Thoracic aorta (tissue), 2 donors: Measurements from ENCODE around the gene TCF3. TPM values are rescaled to one million over a fixed set of nuclear protein-coding genes. Genes with fewer than 3 reads are reported as not detected.

Experiments used
- ATAC-seq: fragments of 150-250 bp; one replicate; pipeline ENCODE4 v1.8.0; 2017; ENCODE audit warnings: low read depth; ENCODE audit not compliant: insufficient number of reproducible peaks, low FRiP score
- DNase-seq: peaks from one replicate; pipeline ENCODE4 v3.0.0-alpha.2; 2020; ENCODE audit warnings: low spot score
- H3K27ac ChIP-seq, 2 donors: fragments of 200-600 bp; sonication (generic); 1 replicate in 1 of 2; 2 replicates in 1 of 2; pipeline ENCODE4 v1.5.1; 2016; ENCODE audit warnings: mild to moderate bottlenecking in 2 of 2, moderate library complexity in 2 of 2
- H3K27me3 ChIP-seq: fragments of 200-600 bp; sonication (generic); replicated peaks from 2 replicates; pipeline ENCODE4 v1.6.0; 2016; ENCODE audit warnings: mild to moderate bottlenecking; ENCODE audit not compliant: insufficient read depth
- H3K36me3 ChIP-seq: fragments of 200-600 bp; sonication (generic); one replicate; pipeline ENCODE4 v1.5.1; 2016
- H3K4me1 ChIP-seq, 2 donors: fragments of 200-600 bp; sonication (generic); 1 replicate in 1 of 2; 2 replicates in 1 of 2; pipeline versions ENCODE4 v1.5.1 to v1.6.0; 2016; ENCODE audit warnings: low read depth in 2 of 2, mild to moderate bottlenecking in 1 of 2; ENCODE audit not compliant: control insufficient read depth in 1 of 2
- H3K4me3 ChIP-seq: fragments of 200-600 bp; sonication (generic); 2 replicates; pipeline ENCODE4 v1.5.1; 2016; ENCODE audit warnings: mild to moderate bottlenecking
- H3K9me3 ChIP-seq: fragments of 200-600 bp; sonication (generic); 2 replicates; pipeline ENCODE4 v1.5.1; 2016
- total RNA-seq, 2 donors: library from RNA; depleted of rRNA; stranded (reverse); fragments of >200 nt; gene quantifications; one replicate each; pipeline versions ENCODE4 v1.1.0 to v1.2.3, GENCODE V29; 2016
- TF ChIP-seq, protein P1 (sequence below): fragments of 200-600 bp; sonication (generic); IDR thresholded peaks from one replicate; pipeline ENCODE4 v1.5.1; 2019; ENCODE audit warnings: antibody characterized with exemption

The TCF3 gene
- 10 to 100 TPM; 46.0 to 52.5 TPM for total RNA-seq

DNA sequence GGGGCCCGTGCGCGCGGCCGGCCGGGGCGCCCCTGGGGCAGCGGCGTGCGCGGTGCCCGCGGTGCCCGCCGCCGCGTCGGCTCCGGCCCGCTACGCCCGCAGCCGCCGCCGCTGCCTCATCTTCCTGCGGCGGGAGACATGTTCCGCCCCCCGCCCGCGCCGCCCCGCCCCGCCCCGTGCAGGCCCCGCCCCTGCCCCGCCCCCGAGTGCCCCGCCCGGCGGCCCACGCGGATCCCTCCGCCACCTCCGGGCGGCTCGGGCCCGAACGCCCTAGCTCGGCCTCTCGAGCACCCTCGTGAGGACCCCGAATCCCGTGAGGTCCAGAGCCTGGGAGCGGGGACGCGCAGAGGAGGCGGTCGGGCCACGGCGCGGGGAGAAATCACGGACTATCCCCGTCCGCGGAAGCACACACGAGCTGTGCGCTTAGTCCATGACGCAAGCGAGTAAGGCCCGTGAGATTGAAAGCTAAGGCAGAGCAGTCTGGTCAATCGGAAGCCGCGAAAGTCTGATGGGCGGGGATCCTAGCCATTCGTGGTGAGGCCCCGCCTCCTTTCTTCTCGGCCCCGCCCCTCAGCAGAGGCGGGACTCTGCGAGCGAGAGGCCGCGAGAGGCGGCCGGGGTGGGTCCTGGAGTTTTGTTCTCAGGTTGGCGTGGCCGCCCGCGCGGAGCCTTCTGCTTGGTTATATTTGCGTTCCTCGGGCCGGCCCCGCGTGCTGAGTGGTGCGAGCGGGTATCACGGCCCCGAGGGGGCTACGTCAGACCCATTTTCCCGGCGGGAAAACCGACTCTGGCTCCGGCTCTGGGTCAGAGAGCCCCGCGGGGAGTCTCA is at the start of gene TCF3:
Gene TCF3, minus strand, starts transcription at position 145 of the 829 bp plus-strand sequence. CDS start 2,367 bp downstream, outside the sequence.
- H3K4me1 ChIP-seq: peaks cover 11 to 19% of the 10 kb centered on the region in 2 donors
- no peaks in the 10 kb centered on the region for H3K9me3 ChIP-seq
- no peaks in the 10 kb centered on the region for H3K27me3 ChIP-seq
- H3K36me3 ChIP-seq: no peaks in the 10 kb centered on the region
- DNase-seq: peak; percentile 93
- peak within 1 kb of the TSS; percentile 91 to 99 for H3K27ac ChIP-seq
- TF ChIP-seq, protein P1, sequence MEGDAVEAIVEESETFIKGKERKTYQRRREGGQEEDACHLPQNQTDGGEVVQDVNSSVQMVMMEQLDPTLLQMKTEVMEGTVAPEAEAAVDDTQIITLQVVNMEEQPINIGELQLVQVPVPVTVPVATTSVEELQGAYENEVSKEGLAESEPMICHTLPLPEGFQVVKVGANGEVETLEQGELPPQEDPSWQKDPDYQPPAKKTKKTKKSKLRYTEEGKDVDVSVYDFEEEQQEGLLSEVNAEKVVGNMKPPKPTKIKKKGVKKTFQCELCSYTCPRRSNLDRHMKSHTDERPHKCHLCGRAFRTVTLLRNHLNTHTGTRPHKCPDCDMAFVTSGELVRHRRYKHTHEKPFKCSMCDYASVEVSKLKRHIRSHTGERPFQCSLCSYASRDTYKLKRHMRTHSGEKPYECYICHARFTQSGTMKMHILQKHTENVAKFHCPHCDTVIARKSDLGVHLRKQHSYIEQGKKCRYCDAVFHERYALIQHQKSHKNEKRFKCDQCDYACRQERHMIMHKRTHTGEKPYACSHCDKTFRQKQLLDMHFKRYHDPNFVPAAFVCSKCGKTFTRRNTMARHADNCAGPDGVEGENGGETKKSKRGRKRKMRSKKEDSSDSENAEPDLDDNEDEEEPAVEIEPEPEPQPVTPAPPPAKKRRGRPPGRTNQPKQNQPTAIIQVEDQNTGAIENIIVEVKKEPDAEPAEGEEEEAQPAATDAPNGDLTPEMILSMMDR: no peak
- peak; percentile 99 for ATAC-seq
- H3K4me3 ChIP-seq: peak within 1 kb of the TSS; percentile 93

DNA sequence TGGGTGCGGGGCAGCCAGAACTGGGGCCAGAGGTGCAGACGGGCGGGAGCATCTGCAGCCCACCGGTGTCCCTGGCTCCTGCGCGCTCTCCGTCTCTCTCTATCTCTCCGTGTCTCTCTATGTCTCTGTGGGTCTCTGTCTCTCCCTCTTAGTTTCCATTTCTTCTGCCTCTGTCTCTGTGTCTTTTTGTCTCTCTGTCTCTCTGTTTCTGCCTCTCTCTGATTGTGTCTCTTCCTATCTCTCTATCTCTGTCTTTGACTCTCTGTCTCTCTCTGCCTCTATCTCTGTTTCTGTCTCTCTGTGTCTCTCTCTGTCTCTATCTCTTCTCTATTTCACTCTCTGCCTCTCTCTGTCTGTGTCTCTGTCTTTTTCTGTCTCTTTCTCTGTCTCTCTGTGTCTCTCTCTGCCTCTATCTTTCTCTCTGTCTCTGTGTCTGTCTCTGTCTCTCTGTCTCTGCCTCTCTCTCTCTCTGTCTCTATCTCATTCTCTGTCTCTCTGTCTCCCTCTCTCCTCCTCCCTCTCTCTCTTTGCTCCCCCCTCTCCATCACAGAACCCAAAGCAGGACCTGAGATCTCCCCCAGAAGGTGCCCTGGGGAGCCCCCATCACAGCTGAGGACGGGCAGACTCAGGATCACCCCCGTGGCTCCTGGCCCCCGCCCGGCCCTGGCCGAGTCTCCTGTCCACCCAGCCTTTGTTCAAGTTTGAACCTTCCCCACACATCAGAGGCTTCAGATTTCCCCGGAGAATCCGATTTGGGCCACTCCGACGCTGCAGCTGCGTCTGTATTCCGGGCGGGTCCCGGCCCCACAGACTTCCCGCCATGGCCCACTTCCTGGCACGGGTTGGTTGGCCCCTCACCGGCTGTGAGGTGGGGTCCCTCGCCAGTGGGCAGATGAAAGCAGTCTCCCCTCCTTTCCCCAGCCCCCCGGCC is 48.6 kb upstream of the TCF3 start:
- H3K9me3 ChIP-seq: no peaks in the 10 kb centered on the region
- no peaks in the 10 kb centered on the region for H3K4me1 ChIP-seq
- ATAC-seq: no peak
- no peak overlapping the region for H3K4me3 ChIP-seq
- H3K27me3 ChIP-seq: no peaks in the 10 kb centered on the region
- H3K27ac ChIP-seq: no peak overlapping the region
- TF ChIP-seq, protein P1: no peak
- no peak for DNase-seq
- H3K36me3 ChIP-seq: no peaks in the 10 kb centered on the region

DNA sequence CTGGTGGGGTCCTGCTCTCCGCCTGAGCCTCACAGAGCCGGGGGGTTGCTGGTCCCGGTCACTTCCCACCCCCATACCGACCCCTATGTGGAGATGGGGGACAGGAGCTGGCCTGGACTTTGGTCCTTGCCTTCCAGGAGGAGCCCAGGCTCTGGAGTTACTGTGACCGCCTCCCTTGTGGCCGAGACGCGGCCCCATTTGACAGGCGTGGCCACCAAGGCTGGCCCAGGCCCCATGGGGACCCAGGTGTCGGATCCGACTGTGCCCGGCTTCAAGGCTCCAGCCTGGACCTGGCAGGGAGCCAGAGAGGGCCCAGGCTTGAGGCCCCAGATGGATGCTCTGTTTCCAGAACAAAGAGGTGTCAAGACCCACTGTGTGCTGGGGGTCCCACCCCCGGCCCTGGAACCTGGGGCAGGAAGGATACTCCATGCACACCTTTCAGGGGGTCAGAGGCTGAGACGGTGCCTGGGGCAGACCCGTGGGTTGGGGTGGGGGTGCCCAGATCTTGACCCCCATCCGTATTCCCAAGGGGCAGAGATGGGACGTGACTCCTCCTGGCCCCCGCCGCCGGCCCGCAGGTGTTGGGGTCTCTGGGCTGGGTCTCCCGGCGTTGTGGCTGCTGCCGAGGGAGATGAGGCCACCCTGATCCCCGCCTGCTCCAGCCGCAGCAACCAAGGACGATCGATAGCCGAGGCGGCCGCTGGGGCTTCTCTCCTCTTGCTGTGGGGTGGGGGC is 47.8 kb upstream of the TCF3 start:
- DNase-seq (no peak), ATAC-seq (no peak)

DNA sequence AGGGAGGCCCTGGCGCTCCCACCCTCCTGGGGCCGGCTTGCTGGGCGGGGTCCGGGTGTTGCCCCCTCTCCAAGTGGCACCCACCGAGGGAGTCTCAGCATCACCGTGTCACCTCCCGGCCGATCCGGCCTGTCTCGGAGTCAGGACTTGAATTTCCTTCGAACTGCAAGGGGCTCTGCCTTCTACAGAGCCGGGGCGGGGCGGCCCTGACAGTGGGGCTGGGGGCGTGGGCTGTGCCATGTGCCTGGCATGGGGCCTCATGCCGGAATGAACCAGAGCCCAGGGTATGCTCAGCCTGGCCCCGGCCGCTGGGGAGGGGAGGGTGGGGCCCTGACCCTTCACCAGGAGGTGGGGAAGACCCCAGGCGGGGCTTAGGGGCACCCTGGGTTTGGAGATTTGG is 47.0 kb upstream of the TCF3 start:
- no peaks in the 10 kb centered on the region for H3K9me3 ChIP-seq
- no peaks in the 10 kb centered on the region for H3K36me3 ChIP-seq
- H3K4me1 ChIP-seq: no peaks in the 10 kb centered on the region
- H3K27ac ChIP-seq: no peak overlapping the region
- no peak overlapping the region for H3K4me3 ChIP-seq
- ATAC-seq (no peak), DNase-seq (no peak)
- no peaks in the 10 kb centered on the region for H3K27me3 ChIP-seq
- TF ChIP-seq, protein P1: no peak

More for the DNA sequence above, 47.8 kb upstream of the TCF3 start:
- Histone ChIP-seq H3K4me1 (no peaks in the 10 kb centered on the region), H3K36me3 (no peaks in the 10 kb centered on the region), H3K27ac (no peak overlapping the region), H3K27me3 (no peaks in the 10 kb centered on the region), H3K9me3 (no peaks in the 10 kb centered on the region), H3K4me3 (no peak overlapping the region)
- TF ChIP-seq, protein P1: no peak
